ENCODE measurements around the gene DLL3. TPM values are rescaled to one million over a fixed set of nuclear protein-coding genes. Genes with fewer than 3 reads are reported as not detected.
A peak's percentile ranks its signal among the peaks of the same experiment; 100 is the strongest.

DLL3 gene
- polyA plus RNA-seq, 2 of the 4 experiments (the other 2 are of a cell fraction): 6.7 to 6.8 TPM

DNA sequence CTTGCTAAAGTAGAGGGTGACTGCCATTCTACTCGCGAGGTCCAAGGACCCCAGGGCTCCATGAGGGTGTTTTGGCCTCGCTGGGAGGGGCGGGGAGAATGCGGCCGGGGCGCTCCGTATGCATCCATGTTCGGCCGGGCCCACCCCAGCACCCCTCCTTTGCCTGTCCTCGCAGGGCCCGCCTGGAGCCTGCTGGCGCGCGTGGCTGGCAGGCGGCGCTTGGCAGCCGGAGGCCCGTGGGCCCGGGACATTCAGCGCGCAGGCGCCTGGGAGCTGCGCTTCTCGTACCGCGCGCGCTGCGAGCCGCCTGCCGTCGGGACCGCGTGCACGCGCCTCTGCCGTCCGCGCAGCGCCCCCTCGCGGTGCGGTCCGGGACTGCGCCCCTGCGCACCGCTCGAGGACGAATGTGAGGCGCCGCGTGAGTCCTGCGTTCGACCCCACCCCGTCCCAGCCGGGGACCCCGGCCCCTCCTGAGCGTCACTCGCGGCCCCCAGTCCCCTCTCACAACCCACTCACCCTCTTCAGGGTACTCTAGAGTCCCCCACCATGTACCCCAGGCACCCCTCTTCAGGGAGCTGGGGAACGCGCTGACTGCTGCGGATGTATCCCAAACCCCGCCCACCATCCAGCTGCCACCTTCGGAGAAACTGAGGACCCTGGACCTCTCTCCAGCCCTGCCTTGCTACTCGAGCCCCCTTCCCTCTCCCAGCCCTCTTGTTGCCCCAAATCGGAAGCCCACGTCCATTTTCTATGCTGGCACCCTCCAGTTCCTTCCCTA lies 4.1 kb downstream of the DLL3 start (continued):
- TF ChIP-seq REST (IDR thresholded peaks at IDR 0.05) (no peak), HOXB5 (CRISPR knock-in tag; IDR thresholded peaks at IDR 0.05) (peak; percentile 95), GATA3 (IDR thresholded peaks at IDR 0.05; ENCODE audit: borderline replicate concordance) (no peak; the same call in 1 of the 2 replicates), RNF2 (IDR thresholded peaks at IDR 0.05; ENCODE audit: borderline replicate concordance, low read depth) (no peak), JUN (IDR thresholded peaks at IDR 0.05) (0 out of 5 replicates have a peak, but pooled peaks of 1 of the 2 experiments have one; percentile 20), EP300 (IDR thresholded peaks at IDR 0.05) (no peak), CEBPB (IDR thresholded peaks at IDR 0.05) (no peak), ZC3H11A (IDR thresholded peaks at IDR 0.05) (no peak), RARB (CRISPR knock-in tag; IDR thresholded peaks at IDR 0.05) (no peak), FOSB (CRISPR knock-in tag; IDR thresholded peaks at IDR 0.05) (no peak), HDAC2 (IDR thresholded peaks at IDR 0.05) (no peak), NPAS2 (CRISPR knock-in tag; IDR thresholded peaks at IDR 0.05; ENCODE audit: borderline replicate concordance) (peak; percentile 53; the same call in 1 of the 2 replicates), CBX8 (IDR thresholded peaks at IDR 0.05) (no peak), CHD2 (IDR thresholded peaks at IDR 0.05; ENCODE audit: low read length, partially characterized antibody) (no peak), ESRRA (IDR thresholded peaks at IDR 0.05; ENCODE audit: borderline replicate concordance, low read length) (no peak; the same call in 1 of the 2 replicates), CHD4 (IDR thresholded peaks at IDR 0.05; ENCODE audit: borderline replicate concordance) (no peak), NR3C1 (IDR thresholded peaks at IDR 0.05) (no peak), RCOR1 (IDR thresholded peaks at IDR 0.05; ENCODE audit: low read depth, low read length) (no peak), CBX2 (IDR thresholded peaks at IDR 0.05; ENCODE audit: borderline replicate concordance, low read depth) (no peak), TP53 (CRISPR knock-in tag; IDR thresholded peaks at IDR 0.05) (peak; percentile 93), MYC (IDR thresholded peaks at IDR 0.05; ENCODE audit: borderline replicate concordance, low read length) (peak; percentile 94), RAD21 (conservative IDR thresholded peaks at IDR 0.05 in 1 of 2, IDR thresholded peaks at IDR 0.05 in 1 of 2) (peak in 1 of 2 experiments; percentile 58; a peak in 4 of 5 replicates), EHF (CRISPR knock-in tag; IDR thresholded peaks at IDR 0.05) (peak; percentile 91), TFCP2L1 (CRISPR knock-in tag; IDR thresholded peaks at IDR 0.05) (peak; percentile 51; the same call in 1 of the 2 replicates), SREBF2 (IDR thresholded peaks at IDR 0.05) (no peak), EHMT2 (IDR thresholded peaks at IDR 0.05; ENCODE audit: low read depth) (no peak), POLR2A (IDR thresholded peaks at IDR 0.05; ENCODE audit: low read length) (no peak)
- TF ChIP-seq, protein P1, sequence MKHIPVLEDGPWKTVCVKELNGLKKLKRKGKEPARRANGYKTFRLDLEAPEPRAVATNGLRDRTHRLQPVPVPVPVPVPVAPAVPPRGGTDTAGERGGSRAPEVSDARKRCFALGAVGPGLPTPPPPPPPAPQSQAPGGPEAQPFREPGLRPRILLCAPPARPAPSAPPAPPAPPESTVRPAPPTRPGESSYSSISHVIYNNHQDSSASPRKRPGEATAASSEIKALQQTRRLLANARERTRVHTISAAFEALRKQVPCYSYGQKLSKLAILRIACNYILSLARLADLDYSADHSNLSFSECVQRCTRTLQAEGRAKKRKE (CRISPR knock-in tag; IDR thresholded peaks at IDR 0.05; ENCODE audit: low read depth): peak; percentile 97
- TF ChIP-seq, protein P2, sequence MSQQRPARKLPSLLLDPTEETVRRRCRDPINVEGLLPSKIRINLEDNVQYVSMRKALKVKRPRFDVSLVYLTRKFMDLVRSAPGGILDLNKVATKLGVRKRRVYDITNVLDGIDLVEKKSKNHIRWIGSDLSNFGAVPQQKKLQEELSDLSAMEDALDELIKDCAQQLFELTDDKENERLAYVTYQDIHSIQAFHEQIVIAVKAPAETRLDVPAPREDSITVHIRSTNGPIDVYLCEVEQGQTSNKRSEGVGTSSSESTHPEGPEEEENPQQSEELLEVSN (IDR thresholded peaks at IDR 0.05; ENCODE audit: borderline replicate concordance, low read depth): peak; percentile 99
- TF ChIP-seq, protein P3, sequence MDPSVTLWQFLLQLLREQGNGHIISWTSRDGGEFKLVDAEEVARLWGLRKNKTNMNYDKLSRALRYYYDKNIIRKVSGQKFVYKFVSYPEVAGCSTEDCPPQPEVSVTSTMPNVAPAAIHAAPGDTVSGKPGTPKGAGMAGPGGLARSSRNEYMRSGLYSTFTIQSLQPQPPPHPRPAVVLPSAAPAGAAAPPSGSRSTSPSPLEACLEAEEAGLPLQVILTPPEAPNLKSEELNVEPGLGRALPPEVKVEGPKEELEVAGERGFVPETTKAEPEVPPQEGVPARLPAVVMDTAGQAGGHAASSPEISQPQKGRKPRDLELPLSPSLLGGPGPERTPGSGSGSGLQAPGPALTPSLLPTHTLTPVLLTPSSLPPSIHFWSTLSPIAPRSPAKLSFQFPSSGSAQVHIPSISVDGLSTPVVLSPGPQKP (IDR thresholded peaks at IDR 0.05; ENCODE audit: low read depth, low read length): no peak
- TF ChIP-seq, protein P4, sequence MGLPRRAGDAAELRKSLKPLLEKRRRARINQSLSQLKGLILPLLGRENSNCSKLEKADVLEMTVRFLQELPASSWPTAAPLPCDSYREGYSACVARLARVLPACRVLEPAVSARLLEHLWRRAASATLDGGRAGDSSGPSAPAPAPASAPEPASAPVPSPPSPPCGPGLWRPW (IDR thresholded peaks at IDR 0.05): no peak
- TF ChIP-seq, protein P5, sequence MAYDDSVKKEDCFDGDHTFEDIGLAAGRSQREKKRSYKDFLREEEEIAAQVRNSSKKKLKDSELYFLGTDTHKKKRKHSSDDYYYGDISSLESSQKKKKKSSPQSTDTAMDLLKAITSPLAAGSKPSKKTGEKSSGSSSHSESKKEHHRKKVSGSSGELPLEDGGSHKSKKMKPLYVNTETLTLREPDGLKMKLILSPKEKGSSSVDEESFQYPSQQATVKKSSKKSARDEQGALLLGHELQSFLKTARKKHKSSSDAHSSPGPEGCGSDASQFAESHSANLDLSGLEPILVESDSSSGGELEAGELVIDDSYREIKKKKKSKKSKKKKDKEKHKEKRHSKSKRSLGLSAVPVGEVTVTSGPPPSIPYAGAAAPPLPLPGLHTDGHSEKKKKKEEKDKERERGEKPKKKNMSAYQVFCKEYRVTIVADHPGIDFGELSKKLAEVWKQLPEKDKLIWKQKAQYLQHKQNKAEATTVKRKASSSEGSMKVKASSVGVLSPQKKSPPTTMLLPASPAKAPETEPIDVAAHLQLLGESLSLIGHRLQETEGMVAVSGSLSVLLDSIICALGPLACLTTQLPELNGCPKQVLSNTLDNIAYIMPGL (CRISPR knock-in tag; IDR thresholded peaks at IDR 0.05; ENCODE audit: borderline replicate concordance): no peak
- TF ChIP-seq, protein P6, sequence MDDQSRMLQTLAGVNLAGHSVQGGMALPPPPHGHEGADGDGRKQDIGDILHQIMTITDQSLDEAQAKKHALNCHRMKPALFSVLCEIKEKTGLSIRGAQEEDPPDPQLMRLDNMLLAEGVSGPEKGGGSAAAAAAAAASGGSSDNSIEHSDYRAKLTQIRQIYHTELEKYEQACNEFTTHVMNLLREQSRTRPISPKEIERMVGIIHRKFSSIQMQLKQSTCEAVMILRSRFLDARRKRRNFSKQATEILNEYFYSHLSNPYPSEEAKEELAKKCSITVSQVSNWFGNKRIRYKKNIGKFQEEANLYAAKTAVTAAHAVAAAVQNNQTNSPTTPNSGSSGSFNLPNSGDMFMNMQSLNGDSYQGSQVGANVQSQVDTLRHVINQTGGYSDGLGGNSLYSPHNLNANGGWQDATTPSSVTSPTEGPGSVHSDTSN (IDR thresholded peaks at IDR 0.05): no peak
